ENCODE measurements around the gene TRMT44.

Gene TRMT44

GRCh38 chr4:8435656-8436121 is 4.9 kb upstream of the TRMT44 start:
- DNase-seq: no peak

GRCh38 chr4:8437281-8437680 is 3.3 kb upstream of the TRMT44 start:
- DNase-seq: no peak

- no peak for DNase-seq
Measured at GRCh38 chr4:8438743-8439142, 1.8 kb upstream of the TRMT44 start.

- DNase-seq: no peak
Measured at GRCh38 chr4:8439168-8439567, 1.4 kb upstream of the TRMT44 start.

- DNase-seq: no peak
Measured at GRCh38 chr4:8439914-8440491, 574 bp upstream of the TRMT44 start.

GRCh38 chr4:8441499-8442091 is 1.0 kb downstream of the TRMT44 start:
- no peak for DNase-seq

- no peak for DNase-seq
Measured at GRCh38 chr4:8442596-8443358, 2.2 kb downstream of the TRMT44 start.

- DNase-seq: no peak
Measured at GRCh38 chr4:8443801-8444200, 3.2 kb downstream of the TRMT44 start.

GRCh38 chr4:8446122-8446521 is 5.5 kb downstream of the TRMT44 start:
- DNase-seq: no peak

- no peak for DNase-seq
Measured at GRCh38 chr4:8451440-8452182, 11.0 kb downstream of the TRMT44 start.

GRCh38 chr4:8453957-8454356 is 13.4 kb downstream of the TRMT44 start:
- DNase-seq: no peak

- DNase-seq: no peak
Measured at GRCh38 chr4:8457646-8458252, 17.2 kb downstream of the TRMT44 start.

- no peak for DNase-seq
Measured at GRCh38 chr4:8459867-8460445, 19.4 kb downstream of the TRMT44 start.

- DNase-seq: no peak
Measured at GRCh38 chr4:8461086-8461485, 20.5 kb downstream of the TRMT44 start.

- no peak for DNase-seq
Measured at GRCh38 chr4:8461616-8462015, 21.0 kb downstream of the TRMT44 start.

- no peak for DNase-seq
Measured at GRCh38 chr4:8463811-8464210, 23.2 kb downstream of the TRMT44 start.

GRCh38 chr4:8464381-8464780 is 23.8 kb downstream of the TRMT44 start:
- DNase-seq: no peak

- DNase-seq: no peak
Measured at GRCh38 chr4:8465615-8466611, 25.3 kb downstream of the TRMT44 start.

- DNase-seq: no peak
Measured at GRCh38 chr4:8467016-8467415, 26.4 kb downstream of the TRMT44 start.

GRCh38 chr4:8468746-8469535 is 28.4 kb downstream of the TRMT44 start:
- DNase-seq: peak; percentile 25
